WTC11 (cell line): ENCODE measurements around the gene CFDP1. TPM values are rescaled to one million over a fixed set of nuclear protein-coding genes. Genes with fewer than 3 reads are reported as not detected.

Experiments
- ATAC-seq: fragments of 200-7000 bp; cut with Tn5 transposase; 2 replicates; pipeline ENCODE4 v1.10.0; 2021; ENCODE audit warnings: mild to moderate bottlenecking, moderate library complexity
- CTCF ChIA-PET: fragments of 300-600 bp; sonication (Branson Sonifier 250); formaldehyde crosslinking; loops from one replicate; lab custom pipeline; 2021; ENCODE audit warnings: antibody characterized with exemption; lab: Charles Lee
- POLR2A ChIA-PET: fragments of 350-600 bp; sonication (Branson Sonifier 250); formaldehyde crosslinking; loops from one replicate; lab custom pipeline; 2021; ENCODE audit warnings: antibody characterized with exemption; lab: Charles Lee
- DNase-seq: peaks from one replicate; pipeline ENCODE4 v3.0.0; 2021; ENCODE audit warnings: low spot score
- H3K27ac Mint-ChIP-seq: 2 replicates; pipeline ENCODE4 v1.8.0; 2021; ENCODE audit warnings: mixed read lengths
- H3K27me3 Mint-ChIP-seq: 2 replicates; pipeline ENCODE4 v1.8.0; 2021; ENCODE audit warnings: low read depth, mild to moderate bottlenecking, moderate library complexity, mixed read lengths
- H3K36me3 Mint-ChIP-seq: 2 replicates; pipeline ENCODE4 v1.8.0; 2021; ENCODE audit warnings: mixed read lengths
- H3K4me1 Mint-ChIP-seq: 2 replicates; pipeline ENCODE4 v1.8.0; 2022; ENCODE audit warnings: mixed read lengths
- H3K4me3 Mint-ChIP-seq: 2 replicates; pipeline ENCODE4 v1.8.0; 2021; ENCODE audit warnings: mild to moderate bottlenecking, moderate library complexity, mixed read lengths
- H3K9me3 Mint-ChIP-seq: 2 replicates; pipeline ENCODE4 v1.8.0; 2021; ENCODE audit warnings: mixed read lengths
- AR ChIP-seq: fragments of 250-450 bp; sonication (Bioruptor Pico); IDR thresholded peaks from 2 replicates; pipeline ENCODE4 v1.9.0; 2021; ENCODE audit warnings: mild to moderate bottlenecking
- ATF6 ChIP-seq: sonication (generic); formaldehyde crosslinking; IDR thresholded peaks from 2 replicates; pipeline ENCODE4 v1.8.1; 2023; ENCODE audit warnings: mild to moderate bottlenecking, missing genetic modification reagents
- CDX4 ChIP-seq: fragments of 250-450 bp; sonication (Bioruptor Pico); IDR thresholded peaks from 2 replicates; pipeline ENCODE4 v1.9.0; 2021; ENCODE audit warnings: moderate library complexity, mild to moderate bottlenecking, inconsistent platforms, borderline replicate concordance
- CREM ChIP-seq: sonication (generic); formaldehyde crosslinking; IDR thresholded peaks from 2 replicates; pipeline ENCODE4 v1.8.1; 2022; ENCODE audit warnings: mild to moderate bottlenecking, missing genetic modification reagents, moderate library complexity
- E2F1 ChIP-seq: sonication (generic); formaldehyde crosslinking; IDR thresholded peaks from 2 replicates; pipeline ENCODE4 v1.8.0; 2022; ENCODE audit warnings: mild to moderate bottlenecking, missing genetic modification reagents
- E2F5 ChIP-seq: sonication (generic); formaldehyde crosslinking; IDR thresholded peaks from 2 replicates; pipeline ENCODE4 v1.8.1; 2022; ENCODE audit warnings: mild to moderate bottlenecking, moderate library complexity, missing genetic modification reagents
- GTF2I ChIP-seq: fragments of 250-450 bp; sonication (Bioruptor Pico); conservative IDR thresholded peaks from 2 replicates; pipeline ENCODE4 v1.4.0; 2021; ENCODE audit warnings: mild to moderate bottlenecking
- IRF2 ChIP-seq: sonication (generic); formaldehyde crosslinking; IDR thresholded peaks from 2 replicates; pipeline ENCODE4 v1.8.0; 2022; ENCODE audit warnings: low read depth, missing genetic modification reagents, borderline replicate concordance
- JAZF1 ChIP-seq: fragments of 250-450 bp; sonication (Bioruptor Pico); IDR thresholded peaks from 2 replicates; pipeline ENCODE4 v1.9.0; 2021; ENCODE audit warnings: moderate library complexity, mild to moderate bottlenecking, inconsistent platforms
- MAX ChIP-seq: sonication (generic); formaldehyde crosslinking; IDR thresholded peaks from 2 replicates; pipeline ENCODE4 v1.8.0; 2022; ENCODE audit warnings: mild to moderate bottlenecking, missing genetic modification reagents
- NR1H2 ChIP-seq: sonication (generic); formaldehyde crosslinking; IDR thresholded peaks from 2 replicates; pipeline ENCODE4 v1.9.0; 2021; ENCODE audit warnings: mild to moderate bottlenecking, moderate library complexity, missing genetic modification reagents
- PRRX2 ChIP-seq: fragments of 250-450 bp; sonication (Bioruptor Pico); IDR thresholded peaks from 2 replicates; pipeline ENCODE4 v1.8.0; 2021; ENCODE audit warnings: mild to moderate bottlenecking
- RELA ChIP-seq: sonication (generic); formaldehyde crosslinking; IDR thresholded peaks from 2 replicates; pipeline ENCODE4 v1.8.1; 2022; ENCODE audit warnings: missing genetic modification reagents, mild to moderate bottlenecking, borderline replicate concordance
- SMAD4 ChIP-seq: sonication (generic); formaldehyde crosslinking; IDR thresholded peaks from 2 replicates; pipeline ENCODE4 v1.8.0; 2022; ENCODE audit warnings: mild to moderate bottlenecking, missing genetic modification reagents
- SP1 ChIP-seq: sonication (generic); formaldehyde crosslinking; conservative IDR thresholded peaks from 2 replicates; pipeline ENCODE4 v1.8.1; 2022; ENCODE audit warnings: missing genetic modification reagents
- ZNF138 ChIP-seq: sonication (generic); formaldehyde crosslinking; conservative IDR thresholded peaks from 2 replicates; pipeline ENCODE4 v1.8.1; 2022; ENCODE audit warnings: mild to moderate bottlenecking, moderate library complexity, missing genetic modification reagents
- total RNA-seq: library from RNA; stranded (reverse); gene quantifications from 3 replicates; pipeline ENCODE4 v1.2.3, GENCODE V29; 2021

CFDP1 gene
- total RNA-seq, 1 experiment from 2014 or later: 79.2 TPM

- TF ChIP-seq E2F1 (CRISPR knock-in tag) (no peak), AR (no peak), ATF6 (CRISPR knock-in tag) (no peak), SMAD4 (no peak), MAX (CRISPR knock-in tag) (no peak), CREM (no peak), PRRX2 (CRISPR knock-in tag) (no peak), ZNF138 (CRISPR knock-in tag) (no peak), CDX4 (CRISPR knock-in tag) (no peak), JAZF1 (no peak), GTF2I (CRISPR knock-in tag) (no peak), RELA (no peak)
Measured at GRCh38 chr16:75320435-75320834, 112.9 kb downstream of the CFDP1 start (continued).

GRCh38 chr16:75319513-75320411 lies 113.5 kb downstream of the CFDP1 start:
- CTCF ChIA-PET: interaction anchor here (0.7 to 0.9 kb wide), 2 partner anchors 81 to 681 kb away, joined by 4 read pairs; no protein-coding TSS in a partner anchor
- Mint-ChIP-seq H3K9me3 (no peaks in the 10 kb centered on the region), H3K27me3 (no peaks in the 10 kb centered on the region), H3K36me3 (no peaks in the 10 kb centered on the region), H3K27ac (no peak overlapping the region), H3K4me3 (no peak overlapping the region), H3K4me1 (peaks cover 11% of the 10 kb centered on the region)
- ATAC-seq (no peak), DNase-seq (no peak)
- POLR2A ChIA-PET: interaction anchor here (0.6 kb wide), 1 partner anchor 9 kb away, joined by 3 read pairs; no protein-coding TSS in a partner anchor
- TF ChIP-seq E2F5 (CRISPR knock-in tag) (no peak), PRRX2 (CRISPR knock-in tag) (no peak), CDX4 (CRISPR knock-in tag) (no peak), IRF2 (no peak), SP1 (CRISPR knock-in tag) (no peak), NR1H2 (CRISPR knock-in tag) (no peak)
